ENCODE data around the gene RBBP7.

- TF ChIP-seq CTCF (IDR thresholded peaks at IDR 0.05 in 2 of 3, conservative IDR thresholded peaks at IDR 0.05 in 1 of 3; ENCODE audit: borderline replicate concordance in 1 of 3, insufficient read depth in 1 of 3, low read depth in 2 of 3, low read length in 2 of 3): peak; percentile 19 to 45 (median 36); a peak in 4 of 6 replicates
- TF ChIP-seq YY1 (IDR thresholded peaks at IDR 0.05; ENCODE audit: extremely low read depth, insufficient replicate concordance, low read depth, low read length): no peak
- no peak for TF ChIP-seq FOSL1 (IDR thresholded peaks at IDR 0.05; ENCODE audit: low read depth)
- TF ChIP-seq EGR1 (IDR thresholded peaks at IDR 0.05; ENCODE audit: low read depth): no peak
- no peak for TF ChIP-seq POLR2A (IDR thresholded peaks at IDR 0.05; ENCODE audit: borderline replicate concordance, extremely low read depth, insufficient read depth, insufficient read length)
These were observed 33.8 kb downstream of the RBBP7 start for GRCh38 chrX:16836371-16836770.

Data from HCT116 (cell line).